ENCODE data around the gene SEPTIN5.

SEPTIN5 gene

DNA sequence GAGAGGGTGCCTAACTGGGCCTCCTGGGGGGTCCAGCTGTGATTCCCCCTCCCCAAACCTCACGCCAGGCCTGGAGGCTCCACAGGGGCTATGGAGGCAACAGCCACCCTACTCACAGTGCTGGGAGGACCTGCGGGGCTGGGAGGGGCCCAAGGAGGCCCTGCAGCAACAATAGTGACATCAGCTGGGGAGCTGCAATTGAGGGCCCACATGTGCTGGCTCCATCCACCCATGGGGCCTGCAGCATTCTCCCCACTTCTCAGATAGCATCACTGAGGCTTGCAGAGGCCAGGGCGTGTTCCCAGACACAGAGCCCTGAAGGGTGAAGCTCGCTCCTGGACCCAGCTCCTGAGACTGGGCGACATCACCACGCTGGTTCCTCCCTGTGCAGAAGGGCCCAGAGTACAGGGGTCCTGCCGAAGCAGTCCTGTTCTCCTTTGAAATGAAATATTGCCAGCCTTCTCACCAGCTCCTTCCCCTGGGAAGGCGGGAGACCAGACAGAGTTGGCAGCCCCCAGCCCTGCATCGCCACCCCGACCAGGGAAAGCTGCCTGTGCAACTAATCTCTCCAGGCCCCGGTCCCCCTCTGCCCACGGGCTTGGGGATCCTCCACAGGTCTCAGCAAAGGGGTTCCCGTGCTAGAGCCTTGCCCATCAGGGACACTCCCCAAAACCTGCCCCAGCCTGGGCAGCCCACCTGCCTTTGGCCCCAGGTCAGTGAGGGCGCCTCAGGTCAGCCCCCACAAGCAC, 37.4 kb downstream of the SEPTIN5 start:
- no peak for FAIRE-seq

DNA sequence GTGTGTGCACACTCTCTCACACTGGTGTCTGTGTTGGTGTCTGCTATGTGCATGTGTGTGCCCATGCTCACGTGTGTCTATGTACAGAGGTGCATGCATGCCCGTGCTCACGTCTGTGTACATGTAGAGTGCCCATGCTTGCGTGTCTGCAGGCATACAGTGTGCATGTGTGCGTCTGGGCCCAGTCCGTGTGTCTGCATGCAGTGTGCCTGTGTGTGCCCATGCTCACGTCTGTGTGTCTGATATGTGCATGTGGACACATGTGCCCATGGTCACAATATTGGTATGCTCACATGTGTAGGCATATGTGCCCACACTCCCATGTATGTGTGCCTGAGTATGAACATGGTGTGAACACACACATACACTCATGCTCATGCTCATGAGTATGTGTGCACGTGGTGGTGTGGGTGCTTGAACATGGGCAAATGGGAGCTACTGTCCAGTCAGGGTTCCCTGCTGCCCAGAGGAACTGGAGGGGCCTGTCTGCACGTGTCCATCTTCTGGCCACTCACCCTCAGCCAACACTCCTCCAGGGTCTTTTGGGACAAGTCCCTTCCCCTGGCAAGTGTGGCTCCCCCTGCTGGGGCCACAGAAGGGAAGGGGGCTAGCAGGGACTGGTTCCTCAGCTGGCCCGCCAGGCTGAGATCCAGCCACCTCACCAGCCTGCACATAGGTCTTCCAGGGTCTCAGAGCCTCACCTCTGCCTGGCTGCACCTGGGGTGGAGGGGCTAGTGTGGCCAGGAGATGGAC, 39.0 kb downstream of the SEPTIN5 start:
- no peak for FAIRE-seq

DNA sequence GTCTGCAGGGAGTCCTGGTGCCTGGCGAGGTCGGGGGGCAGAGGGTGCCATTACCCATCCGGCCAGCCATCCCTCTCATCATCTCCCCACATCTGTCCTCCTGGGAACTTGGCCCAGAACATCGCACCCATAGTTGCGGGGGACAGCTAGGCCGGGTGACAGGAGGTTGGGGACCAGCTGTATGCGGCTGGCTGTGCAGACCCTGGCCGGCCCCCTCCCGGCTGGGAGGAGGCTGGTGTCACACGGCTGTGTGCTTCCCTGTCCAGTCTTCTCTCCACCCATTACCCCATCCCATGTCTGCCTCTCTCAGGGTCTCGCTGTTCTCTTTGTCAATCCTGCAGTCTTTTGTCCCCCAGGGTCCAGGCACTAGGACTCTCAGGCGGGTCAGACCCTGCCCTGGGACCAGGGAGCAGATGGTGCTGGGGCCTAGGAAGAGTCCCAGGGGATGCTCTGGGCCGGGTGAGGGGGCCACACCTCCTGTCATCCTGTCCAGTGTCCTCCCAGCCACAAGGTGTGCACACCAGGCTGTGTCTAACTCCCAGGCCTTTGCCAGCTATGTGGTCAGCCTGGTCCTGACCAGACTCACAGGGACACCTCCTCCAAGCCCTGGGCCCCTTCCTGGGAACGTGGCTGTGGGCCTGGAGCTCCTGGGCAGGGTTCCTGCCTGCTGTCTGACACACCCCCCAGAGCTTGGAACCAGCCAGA, 39.8 kb downstream of the SEPTIN5 start:
- no peak for FAIRE-seq

DNA sequence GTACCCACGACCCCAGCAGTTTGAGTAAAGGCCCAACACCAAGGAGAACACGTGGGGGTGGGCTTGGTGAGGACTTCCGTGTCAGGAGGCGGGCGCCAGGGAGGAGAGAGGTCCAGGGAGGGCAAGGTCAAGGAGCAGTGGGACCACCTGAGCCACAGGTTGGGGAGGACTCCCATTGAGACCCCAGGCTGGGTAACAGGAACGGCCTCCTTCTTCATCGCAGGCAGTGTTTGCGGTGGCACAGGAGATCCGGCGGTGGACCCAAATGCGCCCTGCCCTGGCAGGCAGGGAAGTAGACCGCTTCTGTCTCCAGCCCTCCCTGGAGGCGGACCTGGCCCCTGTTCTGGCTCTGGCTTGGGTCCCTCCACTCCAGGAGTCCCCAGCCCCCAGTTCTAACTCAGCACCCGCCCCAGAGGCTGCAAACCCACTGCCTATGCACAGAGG, 40.4 kb downstream of the SEPTIN5 start:
- FAIRE-seq = no peak

DNA sequence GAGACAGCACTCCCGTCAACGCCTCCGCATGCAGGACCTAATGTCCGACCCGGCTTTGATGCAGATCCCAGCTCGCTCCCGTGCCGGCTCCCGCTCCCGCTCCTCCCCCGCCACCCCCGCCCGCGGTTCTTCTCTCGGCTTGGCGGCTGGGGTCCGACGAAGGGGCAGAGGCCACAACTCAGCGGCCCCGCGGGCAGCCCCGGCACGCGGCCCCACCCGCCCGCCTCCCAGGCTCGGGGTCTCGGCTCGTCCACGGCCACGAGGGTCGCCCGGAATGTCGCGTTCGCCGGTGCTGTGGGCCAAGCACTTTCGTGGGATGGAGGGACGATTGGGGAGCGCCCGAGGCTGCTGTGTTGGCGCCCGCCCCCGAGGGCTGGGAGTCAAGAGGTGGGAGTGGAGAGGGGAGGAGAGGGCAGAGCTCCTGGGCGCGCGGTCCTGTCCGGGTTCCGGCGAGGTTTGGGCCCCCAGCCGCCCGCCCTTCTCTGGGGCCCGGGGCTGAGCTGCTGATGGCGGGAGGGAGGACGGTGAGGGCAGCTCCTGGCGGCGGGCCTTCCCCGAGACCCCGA, 40.9 kb downstream of the SEPTIN5 start:
- FAIRE-seq = no peak

DNA sequence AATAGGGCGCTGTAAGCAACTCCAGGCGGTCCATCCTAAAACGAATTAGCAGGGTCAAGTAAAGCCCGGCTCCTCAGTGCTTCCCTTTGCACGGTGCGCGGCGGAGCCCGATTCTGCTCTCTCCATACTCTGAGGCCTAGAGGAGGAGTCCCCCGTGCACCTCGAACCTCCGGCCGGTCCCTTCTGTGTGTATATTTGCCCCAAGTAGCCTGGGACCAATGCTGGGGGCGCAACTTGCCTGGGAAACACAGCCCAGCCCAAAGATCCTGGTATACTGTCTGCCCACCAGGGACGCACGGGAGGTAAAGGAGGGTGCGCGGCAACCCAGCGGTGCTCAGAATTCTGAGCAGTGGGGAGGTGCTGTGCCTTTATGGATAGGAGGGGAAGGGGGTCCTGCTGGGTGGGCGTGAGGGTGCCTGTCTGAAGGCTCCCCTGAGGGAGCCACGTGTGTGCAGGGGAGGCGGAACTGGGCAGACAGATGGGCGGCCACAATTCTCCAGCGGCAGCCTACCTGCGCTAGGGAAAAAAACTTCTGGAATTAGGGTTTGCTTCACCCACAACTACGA, 41.5 kb downstream of the SEPTIN5 start:
- no peak for FAIRE-seq

DNA sequence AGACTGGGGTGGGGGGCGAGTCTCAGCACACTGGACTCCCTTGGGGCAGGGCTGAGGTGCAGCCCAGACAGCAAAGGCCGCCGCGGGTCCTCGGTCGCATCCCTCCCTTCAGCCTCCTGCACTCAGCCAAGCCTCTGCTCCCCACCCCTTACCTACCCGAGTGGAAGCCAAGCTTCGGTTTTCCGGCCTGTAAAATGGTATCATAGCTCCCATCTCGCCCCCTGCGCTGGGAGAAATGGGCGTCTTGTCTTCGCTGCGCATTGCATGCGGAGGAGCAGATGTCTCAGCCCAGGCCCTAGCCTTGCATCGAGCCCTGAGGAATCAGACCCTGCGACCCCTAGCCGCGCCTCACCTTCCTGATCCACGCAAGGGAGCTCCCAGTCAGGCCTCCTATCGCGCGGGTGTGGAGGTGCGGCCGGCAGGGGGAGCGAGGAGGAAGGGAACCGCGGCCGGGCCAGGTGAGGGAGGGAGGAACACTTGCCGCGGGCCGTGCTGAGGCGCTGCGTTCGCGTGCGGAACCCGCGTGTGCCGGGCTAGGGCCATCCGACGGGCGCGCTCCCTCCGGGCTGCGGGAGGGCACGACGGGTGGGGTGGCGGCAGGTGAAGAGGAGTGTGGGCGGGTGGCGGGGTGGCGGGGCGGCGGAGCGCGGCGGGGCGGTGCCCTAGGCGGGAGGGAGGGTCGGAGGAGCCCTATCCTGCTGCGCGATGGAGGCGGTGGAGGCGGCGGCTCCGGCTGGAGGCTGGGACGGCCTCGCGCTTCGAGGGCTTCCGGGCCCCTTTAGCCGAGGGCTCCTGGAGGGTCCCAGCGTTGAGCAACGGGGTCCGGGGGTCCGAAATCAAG, 42.2 kb downstream of the SEPTIN5 start:
- FAIRE-seq = no peak

DNA sequence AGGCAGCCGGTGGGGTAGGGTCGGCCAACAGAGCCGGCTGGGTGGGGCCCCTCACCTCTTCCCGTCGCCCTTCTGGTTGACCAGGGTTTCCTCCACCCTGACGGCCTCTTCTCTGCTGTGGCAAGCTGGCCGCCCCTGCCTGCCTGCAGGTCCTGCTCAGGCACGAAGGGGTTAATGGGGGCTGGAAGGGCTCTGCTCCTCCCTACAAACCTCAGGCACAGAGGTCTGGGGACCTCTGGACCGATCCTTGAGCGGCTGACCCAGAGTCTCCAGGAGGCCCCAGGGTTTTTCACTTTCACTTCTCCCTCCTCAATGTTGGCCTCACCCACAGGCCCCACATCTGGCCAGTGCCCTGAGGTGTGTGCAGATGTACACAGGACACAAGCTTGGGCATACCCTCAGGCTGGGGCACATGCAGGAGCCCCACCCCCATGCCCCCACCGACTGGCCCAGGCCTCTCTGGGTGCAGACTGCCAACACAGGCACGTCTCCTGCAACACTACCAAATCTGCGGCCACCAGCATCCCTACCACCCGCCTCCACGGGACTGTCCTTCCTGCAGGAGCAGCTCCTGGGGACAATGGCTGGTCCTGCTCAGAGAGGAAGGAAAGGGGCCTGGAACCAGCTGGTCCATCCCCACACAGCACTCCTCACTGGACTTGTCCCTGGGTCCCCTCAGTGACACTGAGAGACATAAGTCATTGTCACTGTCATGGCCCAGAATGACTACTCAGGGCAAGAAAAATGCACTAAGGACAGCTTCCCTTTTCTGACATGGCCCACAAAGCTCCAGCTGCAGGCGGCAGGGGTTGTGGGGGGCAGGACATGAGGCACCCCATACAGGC, 43.1 kb downstream of the SEPTIN5 start:
- FAIRE-seq = no peak

DNA sequence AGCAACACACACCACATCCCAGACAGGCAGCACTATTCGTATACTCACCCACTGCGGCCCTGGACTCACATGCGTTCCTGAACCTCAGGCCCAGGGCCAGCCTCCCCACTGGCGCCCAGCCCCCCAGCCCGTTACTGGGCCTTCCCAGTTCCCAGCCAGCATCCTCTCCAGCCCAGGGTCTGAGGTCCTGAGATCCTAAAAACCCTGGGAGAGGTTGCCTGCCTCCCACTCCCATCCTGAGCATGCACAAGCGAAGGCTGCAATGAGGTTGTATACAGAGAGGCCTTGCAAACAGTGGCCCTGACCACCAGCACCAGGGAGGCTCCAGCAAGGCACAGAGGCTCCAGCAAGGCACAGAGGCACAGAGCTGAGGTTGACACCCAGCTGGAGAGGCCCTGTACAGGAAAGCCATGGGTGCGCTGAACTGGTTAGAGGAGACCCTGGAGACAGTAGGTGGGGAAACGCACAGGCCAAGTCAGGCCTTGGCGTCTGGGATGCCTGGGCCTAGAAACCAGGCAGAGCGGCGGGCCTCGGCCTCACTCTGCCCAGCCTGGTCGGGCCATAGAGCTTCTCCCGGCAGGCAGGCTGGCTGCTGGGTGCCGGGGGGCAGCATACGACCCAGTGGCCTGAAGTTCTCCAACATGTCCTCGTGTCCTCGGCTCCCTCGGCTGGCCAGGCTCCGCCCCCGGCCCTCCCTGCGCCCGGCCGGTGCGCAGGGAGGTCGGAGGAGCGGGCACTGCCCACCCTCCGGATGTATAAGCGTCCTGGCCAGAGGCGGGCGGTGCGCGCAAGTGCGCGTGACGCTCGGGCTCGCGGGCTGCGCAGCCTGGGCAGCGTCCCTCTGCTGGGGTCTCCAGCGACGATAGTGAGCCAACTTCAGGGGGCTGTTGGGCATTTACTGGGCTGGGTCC, 43.9 kb downstream of the SEPTIN5 start:
- FAIRE-seq = no peak

DNA sequence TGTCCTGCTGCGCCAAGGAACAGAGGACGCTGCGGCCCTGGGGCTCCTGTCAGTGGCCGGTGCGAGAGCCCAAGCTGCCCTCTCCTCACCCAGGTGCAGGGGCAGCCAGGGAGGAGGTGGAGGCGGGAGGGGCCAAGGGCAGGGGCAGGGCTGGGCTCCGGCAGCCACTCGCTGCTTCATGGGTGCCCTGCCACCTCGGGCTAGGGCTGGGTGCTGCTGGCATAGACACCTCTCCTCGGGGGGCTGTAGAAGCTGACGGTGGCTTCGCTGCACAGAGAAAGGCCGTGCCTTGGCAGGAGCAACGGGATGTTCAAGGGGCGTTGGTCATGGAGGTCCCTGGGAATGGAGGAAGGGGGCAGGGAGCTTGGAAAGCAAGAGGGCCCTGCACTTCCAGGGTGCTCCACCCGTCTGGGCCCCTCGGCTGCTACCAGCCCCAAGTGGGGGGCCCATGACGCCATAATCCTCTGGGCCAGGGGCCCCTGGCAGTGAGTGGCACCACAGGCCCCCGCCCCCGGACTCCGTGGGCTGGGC, 44.7 kb downstream of the SEPTIN5 start:
- no peak for FAIRE-seq

DNA sequence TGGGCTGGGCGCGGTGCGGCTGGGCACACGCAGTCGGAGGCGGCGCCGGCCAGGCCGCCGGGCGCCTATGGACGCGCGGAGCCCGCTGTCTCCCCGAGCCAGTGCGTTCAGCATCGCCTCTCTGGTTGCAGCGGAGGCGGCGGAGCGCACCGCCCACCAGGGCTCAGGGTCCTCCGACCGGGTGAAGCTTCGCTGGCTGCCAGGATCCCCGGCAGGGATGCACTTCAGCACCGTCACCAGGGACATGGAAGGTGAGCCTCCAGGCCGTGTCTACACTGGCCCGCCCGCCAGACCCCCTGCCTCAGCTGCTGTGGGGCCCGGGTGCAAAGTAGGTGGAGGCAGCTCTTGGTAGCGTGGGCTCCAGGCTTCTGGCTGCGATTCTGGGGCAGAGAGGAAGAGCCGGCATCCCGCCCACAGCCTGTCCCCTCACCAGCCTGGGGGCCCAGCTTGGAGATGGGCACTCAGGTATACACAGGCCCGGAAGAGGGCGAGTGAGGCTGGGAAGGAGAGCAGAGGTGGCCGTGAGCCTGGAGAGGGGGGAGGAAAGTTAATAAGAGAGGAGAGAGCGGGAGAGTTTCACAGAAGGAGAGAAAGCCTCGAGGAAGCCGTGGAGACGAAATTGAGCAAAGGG, 45.2 kb downstream of the SEPTIN5 start:
- FAIRE-seq = no peak

DNA sequence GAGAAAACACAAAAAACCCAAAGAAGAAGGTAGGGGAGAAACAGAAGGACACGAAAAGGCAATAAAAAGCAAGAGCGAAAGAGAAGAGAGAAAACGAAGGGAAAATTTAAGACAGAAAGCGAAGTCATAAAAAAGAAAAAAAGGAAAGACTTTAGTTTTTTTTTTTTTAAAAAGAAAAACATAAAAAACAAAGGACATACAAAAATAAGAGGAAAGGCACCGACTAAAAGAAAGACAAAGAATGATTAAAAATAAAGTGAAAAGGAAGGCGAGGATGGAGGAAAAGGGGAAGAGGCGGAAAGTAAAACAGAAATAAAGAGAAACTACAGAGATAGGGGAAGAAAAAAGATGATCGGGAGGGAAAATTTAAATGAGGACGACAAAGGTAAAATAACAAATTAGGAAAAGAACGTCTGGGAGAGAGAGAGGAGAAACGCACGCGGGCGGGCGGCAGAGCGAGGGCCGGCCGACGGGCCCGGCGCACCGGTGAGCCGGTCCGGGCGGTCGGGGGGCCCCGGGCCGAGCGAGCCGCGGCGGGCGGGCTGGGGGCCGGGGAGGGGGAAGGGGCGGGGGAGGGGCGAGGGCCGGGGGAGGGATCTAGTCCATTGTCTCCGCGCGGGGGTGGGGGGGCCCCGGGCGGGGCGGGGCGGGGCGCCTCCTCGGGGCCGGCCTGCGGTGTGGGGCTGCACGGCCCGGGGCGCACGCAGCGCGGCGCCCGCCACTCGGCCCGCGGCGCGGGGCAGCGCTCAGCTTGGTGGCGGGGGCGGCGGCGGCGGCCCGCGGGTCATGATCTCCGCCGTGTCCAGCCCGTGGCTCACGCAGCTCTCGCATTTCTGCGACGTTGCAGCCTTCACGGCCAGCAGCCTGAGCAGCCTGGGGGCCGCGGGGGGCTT, 46.0 kb downstream of the SEPTIN5 start, which contains the start of gene TBX1:
Gene TBX1, plus strand, starts transcription at position 721 of the 893 bp plus-strand sequence. Its CDS starts 66 bp downstream, at position 787.
- FAIRE-seq = no peak

DNA sequence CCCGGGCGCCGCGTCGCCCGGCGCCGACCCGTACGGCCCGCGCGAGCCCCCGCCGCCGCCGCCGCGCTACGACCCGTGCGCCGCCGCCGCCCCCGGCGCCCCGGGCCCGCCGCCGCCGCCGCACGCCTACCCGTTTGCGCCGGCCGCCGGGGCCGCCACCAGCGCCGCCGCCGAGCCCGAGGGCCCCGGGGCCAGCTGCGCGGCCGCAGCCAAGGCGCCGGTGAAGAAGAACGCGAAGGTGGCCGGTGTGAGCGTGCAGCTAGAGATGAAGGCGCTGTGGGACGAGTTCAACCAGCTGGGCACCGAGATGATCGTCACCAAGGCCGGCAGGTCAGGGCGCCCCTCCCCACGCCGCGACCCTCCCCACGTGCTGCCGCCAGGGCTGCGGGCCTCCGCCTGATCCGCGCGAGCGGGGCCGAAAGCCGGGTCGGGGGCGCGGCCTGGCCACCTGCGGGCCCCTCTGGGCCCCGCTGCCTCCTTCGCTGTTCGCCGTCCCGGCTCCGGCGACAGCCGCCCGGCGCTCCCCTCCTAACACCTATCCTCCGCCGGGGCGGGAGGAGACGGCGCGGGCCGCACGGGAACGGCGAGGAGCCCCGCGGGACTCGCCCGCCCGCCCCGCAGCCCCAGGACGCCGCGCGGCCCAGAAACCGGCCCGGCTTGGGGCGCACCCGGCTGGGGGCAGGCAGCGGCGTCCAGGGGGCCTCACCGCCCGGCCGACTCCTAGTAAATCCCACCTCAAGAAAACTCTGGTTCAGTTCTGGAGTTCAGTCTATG, 46.8 kb downstream of the SEPTIN5 start:
- no peak for FAIRE-seq

DNA sequence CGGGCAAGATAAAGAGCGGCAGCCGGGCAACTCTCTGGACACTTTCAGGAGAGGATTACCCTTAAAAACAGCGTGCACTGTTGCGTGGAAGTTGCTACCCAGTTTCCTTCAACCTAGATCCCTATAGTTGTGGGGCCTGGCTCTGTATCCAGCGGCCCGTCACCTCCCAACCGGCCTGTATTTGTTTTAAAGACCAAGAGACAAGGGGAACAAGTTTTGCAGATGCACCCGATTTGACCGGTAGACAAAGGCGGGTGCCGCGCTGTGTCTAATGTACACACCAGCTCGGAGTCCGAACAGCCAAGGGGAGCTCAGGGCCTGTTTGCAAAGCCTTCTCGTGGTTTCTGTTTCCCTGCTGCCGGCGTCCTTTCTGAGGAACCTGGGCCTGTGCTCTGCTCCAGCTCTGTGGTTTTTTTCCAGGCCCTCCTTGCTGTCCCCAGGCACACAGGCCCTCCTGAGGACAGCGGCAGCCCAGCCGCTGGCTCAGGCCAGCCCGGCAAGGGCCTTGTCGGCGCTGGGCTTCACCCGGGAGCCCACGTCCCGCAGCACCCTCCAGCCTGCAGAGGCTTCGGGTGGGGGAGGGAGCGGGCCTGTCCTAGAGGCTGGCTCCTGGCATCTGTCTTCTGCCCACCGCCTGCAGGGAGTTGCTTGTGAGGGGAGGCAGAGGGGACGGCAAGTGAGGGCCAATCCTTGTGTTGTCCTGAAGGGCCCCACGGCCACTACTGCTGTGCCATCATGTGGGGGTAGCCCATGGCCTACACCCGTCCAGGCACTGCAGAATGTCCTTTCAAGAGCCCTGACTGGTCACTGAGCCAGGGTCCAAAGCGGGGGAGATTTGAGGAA, 47.6 kb downstream of the SEPTIN5 start:
- FAIRE-seq = no peak

DNA sequence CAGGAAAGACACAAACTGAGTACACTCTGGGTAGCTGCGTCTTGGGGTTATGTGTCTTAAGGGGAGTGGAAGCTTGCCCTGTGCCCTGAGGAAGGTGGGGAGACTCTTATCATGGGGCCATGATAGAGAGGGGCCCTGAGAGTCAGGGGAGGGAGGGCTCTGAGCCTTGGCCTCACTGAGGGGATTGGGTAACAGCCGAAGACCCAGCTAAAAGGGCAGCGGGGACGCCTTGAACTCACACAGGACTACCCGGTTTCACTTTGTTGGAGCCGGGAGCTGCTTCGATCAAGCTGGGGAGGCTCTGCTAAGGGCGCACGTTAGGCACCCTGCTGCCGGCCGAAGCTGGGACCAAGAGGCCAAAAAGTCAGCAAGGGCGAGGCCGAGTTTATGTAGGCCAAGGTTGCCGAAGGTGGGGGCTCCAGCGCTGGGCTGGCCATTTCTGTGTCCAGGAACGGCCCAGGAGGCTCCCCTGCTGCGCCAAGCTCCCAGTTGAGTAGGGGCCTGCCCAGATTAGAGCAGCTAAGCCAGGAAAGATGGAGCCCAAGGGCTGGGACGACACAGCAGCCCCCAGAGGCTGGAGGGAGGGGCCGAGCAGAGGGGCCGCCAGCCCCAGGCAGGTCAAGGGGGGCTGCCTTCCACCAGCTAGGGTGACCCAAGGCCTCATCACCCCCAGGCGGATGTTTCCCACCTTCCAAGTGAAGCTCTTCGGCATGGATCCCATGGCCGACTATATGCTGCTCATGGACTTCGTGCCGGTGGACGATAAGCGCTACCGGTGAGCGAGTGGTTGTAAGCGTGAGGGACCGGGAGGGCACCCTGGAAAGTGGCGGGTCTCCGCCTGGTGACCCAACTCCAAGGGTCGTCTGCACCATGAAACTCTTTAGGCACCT, 48.5 kb downstream of the SEPTIN5 start:
- no peak for FAIRE-seq

Data from endometrium (tissue), 2 donors.